H9 (cell line): ENCODE results near the gene NUDT14. TPM values are rescaled to one million over a fixed set of nuclear protein-coding genes. Genes with fewer than 3 reads are reported as not detected.

Experiments
- DNase-seq: peaks from one replicate; pipeline ENCODE4 v3.0.0-alpha.2; 2017
- H2AFZ ChIP-seq: one replicate; pipeline ENCODE4 v1.6.1; 2013; ENCODE audit warnings: mild to moderate bottlenecking, low read length, control low read depth, moderate library complexity
- H2AK5ac ChIP-seq: 2 replicates; pipeline ENCODE4 v1.6.1; 2013; ENCODE audit warnings: low read length, control low read depth, mixed read lengths; ENCODE audit not compliant: insufficient read length
- H2BK120ac ChIP-seq: one replicate; pipeline ENCODE4 v1.6.1; 2013; ENCODE audit warnings: low read depth, mild to moderate bottlenecking, low read length, control low read depth, inconsistent platforms; ENCODE audit not compliant: poor library complexity, severe bottlenecking
- H2BK12ac ChIP-seq: 2 replicates; pipeline ENCODE4 v1.6.1; 2013; ENCODE audit warnings: low read length, control low read depth, mixed read lengths, low read depth; ENCODE audit not compliant: insufficient read length
- H2BK15ac ChIP-seq: 2 replicates; pipeline ENCODE4 v1.6.1; 2013; ENCODE audit warnings: low read depth, low read length, control low read depth
- H2BK20ac ChIP-seq: one replicate; pipeline ENCODE4 v1.6.1; 2013; ENCODE audit warnings: low read depth, mild to moderate bottlenecking, low read length, control low read depth, inconsistent platforms; ENCODE audit not compliant: poor library complexity, severe bottlenecking
- H2BK5ac ChIP-seq: 2 replicates; pipeline ENCODE4 v1.6.1; 2013; ENCODE audit warnings: low read length, control low read depth, mixed read lengths; ENCODE audit not compliant: insufficient read length
- H3K14ac ChIP-seq: 2 replicates; pipeline ENCODE4 v1.6.1; 2013; ENCODE audit warnings: low read length, control low read depth; ENCODE audit not compliant: insufficient read depth
- H3K18ac ChIP-seq: 2 replicates; pipeline ENCODE4 v1.6.1; 2013; ENCODE audit warnings: low read depth, mild to moderate bottlenecking, mixed read lengths, low read length, control low read depth; ENCODE audit not compliant: insufficient read length
- H3K23ac ChIP-seq: 2 replicates; pipeline ENCODE4 v1.6.1; 2013; ENCODE audit warnings: low read length, control low read depth, mixed read lengths, low read depth; ENCODE audit not compliant: insufficient read length
- H3K23me2 ChIP-seq: 2 replicates; pipeline ENCODE4 v1.6.1; 2013; ENCODE audit warnings: low read depth, mild to moderate bottlenecking, mixed read lengths, low read length, control low read depth; ENCODE audit not compliant: insufficient read length, poor library complexity, severe bottlenecking
- H3K27ac ChIP-seq: 2 replicates; pipeline ENCODE4 v1.5.1; 2013; ENCODE audit warnings: low read length, control low read depth, mixed read lengths, low read depth; ENCODE audit not compliant: insufficient read length
- H3K27me3 ChIP-seq: 2 replicates; pipeline ENCODE4 v1.6.1; 2013; ENCODE audit warnings: low read length, control low read depth, inconsistent platforms; ENCODE audit not compliant: insufficient read depth
- H3K4ac ChIP-seq: 2 replicates; pipeline ENCODE4 v1.6.1; 2013; ENCODE audit warnings: low read depth, mild to moderate bottlenecking, control low read depth, inconsistent platforms, low read length, moderate library complexity
- H3K4me1 ChIP-seq: 2 replicates; pipeline ENCODE4 v1.6.1; 2013; ENCODE audit warnings: low read length, control low read depth, inconsistent platforms; ENCODE audit not compliant: insufficient read depth
- H3K4me2 ChIP-seq: 2 replicates; pipeline ENCODE4 v1.6.1; 2013; ENCODE audit warnings: low read length, control low read depth, mixed read lengths; ENCODE audit not compliant: insufficient read length, insufficient read depth
- H3K56ac ChIP-seq: 2 replicates; pipeline ENCODE4 v1.6.1; 2013; ENCODE audit warnings: low read depth, mild to moderate bottlenecking, mixed read lengths, low read length, control low read depth; ENCODE audit not compliant: insufficient read length
- H3K79me1 ChIP-seq: 2 replicates; pipeline ENCODE4 v1.6.1; 2013; ENCODE audit warnings: low read depth, mild to moderate bottlenecking, moderate library complexity, low read length, control low read depth, inconsistent platforms; ENCODE audit not compliant: insufficient read depth, poor library complexity, severe bottlenecking
- H3K79me2 ChIP-seq: 2 replicates; pipeline ENCODE4 v1.6.1; 2013; ENCODE audit warnings: low read length, control low read depth, inconsistent platforms; ENCODE audit not compliant: insufficient read depth
- H3K9ac ChIP-seq: 2 replicates; pipeline ENCODE4 v1.6.1; 2013; ENCODE audit warnings: low read length, control low read depth, mixed read lengths; ENCODE audit not compliant: insufficient read length; ENCODE audit errors: extremely low read depth
- H3K9me3 ChIP-seq: one replicate; pipeline ENCODE4 v1.6.1; 2013; ENCODE audit warnings: low read depth, low read length, inconsistent platforms; ENCODE audit not compliant: control insufficient read depth
- H3T11ph ChIP-seq: one replicate; pipeline ENCODE4 v1.6.1; 2013; ENCODE audit warnings: mild to moderate bottlenecking, low read length, control low read depth, inconsistent platforms
- H4K20me1 ChIP-seq: one replicate; pipeline ENCODE4 v1.6.1; 2013; ENCODE audit not compliant: control insufficient read depth, insufficient read length, insufficient read depth
- H4K5ac ChIP-seq: 2 replicates; pipeline ENCODE4 v1.6.1; 2013; ENCODE audit warnings: low read depth, mild to moderate bottlenecking, mixed read lengths, low read length, control low read depth; ENCODE audit not compliant: insufficient read length
- H4K8ac ChIP-seq: replicated peaks from 2 replicates; pipeline ENCODE4 v1.6.1; 2013; ENCODE audit warnings: low read length, control low read depth, mixed read lengths, low read depth; ENCODE audit not compliant: insufficient read length
- H4K91ac ChIP-seq: 2 replicates; pipeline ENCODE4 v1.6.1; 2013; ENCODE audit warnings: low read depth, mild to moderate bottlenecking, moderate library complexity, mixed read lengths, low read length, control low read depth; ENCODE audit not compliant: insufficient read length
- H3K27ac Mint-ChIP-seq, 3 experiments: 2 replicates in 2 of 3; 3 replicates in 1 of 3; pipeline ENCODE4 v1.8.0; 2020 to 2021; ENCODE audit warnings: mixed read lengths in 3 of 3, mild to moderate bottlenecking in 1 of 3, moderate library complexity in 1 of 3
- H3K27me3 Mint-ChIP-seq: 2 replicates; pipeline ENCODE4 v1.8.0; 2021; ENCODE audit warnings: low read depth, mild to moderate bottlenecking, moderate library complexity, mixed read lengths
- H3K36me3 Mint-ChIP-seq, 3 experiments: 2 replicates in 2 of 3; 3 replicates in 1 of 3; pipeline ENCODE4 v1.8.0; 2020 to 2021; ENCODE audit warnings: low read depth in 3 of 3, mixed read lengths in 3 of 3; ENCODE audit not compliant: insufficient read depth in 1 of 3
- H3K4me1 Mint-ChIP-seq, 2 experiments: 2 replicates each; pipeline ENCODE4 v1.8.0; 2020; ENCODE audit warnings: mixed read lengths in 2 of 2
- H3K4me3 Mint-ChIP-seq, 2 experiments: 2 replicates in 1 of 2; 3 replicates in 1 of 2; pipeline ENCODE4 v1.8.0; 2020 to 2021; ENCODE audit warnings: mild to moderate bottlenecking in 2 of 2, mixed read lengths in 2 of 2, moderate library complexity in 1 of 2
- H3K9me3 Mint-ChIP-seq, 2 experiments: 2 replicates in 1 of 2; 3 replicates in 1 of 2; pipeline ENCODE4 v1.8.0; 2020; ENCODE audit warnings: mild to moderate bottlenecking in 2 of 2, mixed read lengths in 2 of 2, moderate library complexity in 1 of 2
- WGBS: extraction: QIAGEN DNeasy Blood & Tissue Kit; methylation state at CpG from one replicate; pipeline ENCODE4 v1.1.7; 2013; ENCODE audit warnings: missing lambda C conversion rate, low lambda C conversion rate, mixed read lengths; ENCODE audit not compliant: insufficient read length; ENCODE audit errors: extremely low coverage; 5-methylcytosine and 5-hydroxymethylcytosine counted together
- total RNA-seq: library from RNA; stranded (reverse); gene quantifications from 2 replicates; pipeline ENCODE4 v1.2.1, GENCODE V29; 2021
- TF ChIP-seq, protein P1 (sequence below): fragments of 200-600 bp; sonication (generic); conservative IDR thresholded peaks from 3 replicates; pipeline ENCODE4 v1.8.0; 2021; ENCODE audit warnings: antibody characterized with exemption, mild to moderate bottlenecking

Gene NUDT14
- total RNA-seq, 1 experiment from 2014 or later = 41.1 TPM

DNA sequence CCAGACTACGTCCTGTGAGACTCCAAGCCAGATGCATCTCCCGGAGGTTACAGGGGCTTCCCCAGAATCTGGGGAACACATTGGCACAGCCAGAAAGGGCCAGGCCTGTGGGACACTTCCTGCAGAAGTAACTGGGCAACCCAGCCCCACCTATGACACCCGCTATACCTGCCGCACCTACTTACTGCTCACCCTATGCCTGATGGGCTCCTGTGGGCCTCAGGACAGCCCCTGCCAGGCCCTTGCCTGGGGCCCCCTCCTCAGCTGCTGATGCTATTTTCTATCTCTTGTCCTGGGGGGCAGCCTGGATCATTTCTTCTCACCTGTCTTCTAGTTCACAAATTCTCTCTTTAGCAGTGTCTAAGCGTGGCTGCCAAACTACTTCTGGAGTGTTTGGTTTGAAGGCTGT lies 41.3 kb downstream of the NUDT14 start:
- Histone ChIP-seq H4K5ac (no peak overlapping the region), H3K4me2 (no peak overlapping the region), H3K9me3 (no peaks in the 10 kb centered on the region), H2AK5ac (no peak overlapping the region), H3K27ac (no peak overlapping the region), H3K79me1 (no peaks in the 10 kb centered on the region), H4K8ac (no peak overlapping the region), H3K23ac (no peak overlapping the region), H4K20me1 (no peaks in the 10 kb centered on the region), H2BK20ac (no peak overlapping the region), H3K9ac (no peak overlapping the region), H3K4me1 (no peaks in the 10 kb centered on the region), H3K23me2 (no peaks in the 10 kb centered on the region), H2BK120ac (no peak overlapping the region), H3K14ac (no peak overlapping the region), H3T11ph (no peak overlapping the region), H2BK5ac (no peak overlapping the region), H3K18ac (no peak overlapping the region), H2BK12ac (no peak overlapping the region), H3K4ac (no peak overlapping the region), H2BK15ac (no peak overlapping the region), H3K56ac (no peak overlapping the region), H3K79me2 (no peaks in the 10 kb centered on the region), H2AFZ (no peak overlapping the region), H4K91ac (no peak overlapping the region), H3K27me3 (no peaks in the 10 kb centered on the region)
- Mint-ChIP-seq H3K4me3 (no peak overlapping the region), H3K9me3 (peaks cover 7 to 17% of the 10 kb centered on the region in 2 experiments), H3K4me1 (peaks cover 0 to 4% of the 10 kb centered on the region in 2 experiments; a peak in 1 of 4 replicates), H3K27me3 (no peaks in the 10 kb centered on the region; the same call in none of the 2 replicates), H3K36me3 (peaks cover 0 to 19% (median 10%) of the 10 kb centered on the region in 3 experiments; a peak in 4 of 7 replicates), H3K27ac (no peak overlapping the region)
- peak; percentile 9 for DNase-seq
- TF ChIP-seq, protein P1, sequence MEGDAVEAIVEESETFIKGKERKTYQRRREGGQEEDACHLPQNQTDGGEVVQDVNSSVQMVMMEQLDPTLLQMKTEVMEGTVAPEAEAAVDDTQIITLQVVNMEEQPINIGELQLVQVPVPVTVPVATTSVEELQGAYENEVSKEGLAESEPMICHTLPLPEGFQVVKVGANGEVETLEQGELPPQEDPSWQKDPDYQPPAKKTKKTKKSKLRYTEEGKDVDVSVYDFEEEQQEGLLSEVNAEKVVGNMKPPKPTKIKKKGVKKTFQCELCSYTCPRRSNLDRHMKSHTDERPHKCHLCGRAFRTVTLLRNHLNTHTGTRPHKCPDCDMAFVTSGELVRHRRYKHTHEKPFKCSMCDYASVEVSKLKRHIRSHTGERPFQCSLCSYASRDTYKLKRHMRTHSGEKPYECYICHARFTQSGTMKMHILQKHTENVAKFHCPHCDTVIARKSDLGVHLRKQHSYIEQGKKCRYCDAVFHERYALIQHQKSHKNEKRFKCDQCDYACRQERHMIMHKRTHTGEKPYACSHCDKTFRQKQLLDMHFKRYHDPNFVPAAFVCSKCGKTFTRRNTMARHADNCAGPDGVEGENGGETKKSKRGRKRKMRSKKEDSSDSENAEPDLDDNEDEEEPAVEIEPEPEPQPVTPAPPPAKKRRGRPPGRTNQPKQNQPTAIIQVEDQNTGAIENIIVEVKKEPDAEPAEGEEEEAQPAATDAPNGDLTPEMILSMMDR = no peak
- no CpG with 5 or more reads among the region's 5 CpGs for WGBS
